HTERT RPE-1 (cell line): ENCODE measurements around the gene JPH2.
"Not testable (repeated sequence)": the region's sequence is repeated elsewhere in the genome, so short reads cannot be mapped to it uniquely, and the experiment has no call there.

Experiments used
- in situ Hi-C: fragments of 300-500 bp; cut with MboI; formaldehyde crosslinking; loops from 4 replicates; pipeline ENCODE4 v1.14.3; 2020; ENCODE audit warnings: low sequenced_read_pairs

Gene JPH2

DNA sequence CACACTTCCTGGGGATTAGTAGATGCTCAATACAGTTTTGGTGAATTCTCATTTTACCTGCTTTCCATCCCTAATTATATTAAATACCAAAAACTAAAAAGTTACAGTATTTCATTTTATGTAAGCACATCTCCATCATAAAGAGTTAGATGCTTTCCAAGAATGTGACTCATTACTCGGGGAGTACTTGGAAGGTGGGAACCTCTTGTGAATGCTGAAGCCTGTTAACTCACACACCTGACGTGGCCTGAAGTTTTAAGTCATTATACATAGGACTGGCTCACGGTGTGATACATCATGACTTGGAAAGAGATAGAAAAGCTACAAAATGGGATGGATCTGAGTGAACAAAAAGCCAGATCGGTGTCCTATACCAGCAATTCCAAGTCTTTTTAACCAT, 25.8 kb upstream of the JPH2 start:
- in situ Hi-C loops: no loop called here

DNA sequence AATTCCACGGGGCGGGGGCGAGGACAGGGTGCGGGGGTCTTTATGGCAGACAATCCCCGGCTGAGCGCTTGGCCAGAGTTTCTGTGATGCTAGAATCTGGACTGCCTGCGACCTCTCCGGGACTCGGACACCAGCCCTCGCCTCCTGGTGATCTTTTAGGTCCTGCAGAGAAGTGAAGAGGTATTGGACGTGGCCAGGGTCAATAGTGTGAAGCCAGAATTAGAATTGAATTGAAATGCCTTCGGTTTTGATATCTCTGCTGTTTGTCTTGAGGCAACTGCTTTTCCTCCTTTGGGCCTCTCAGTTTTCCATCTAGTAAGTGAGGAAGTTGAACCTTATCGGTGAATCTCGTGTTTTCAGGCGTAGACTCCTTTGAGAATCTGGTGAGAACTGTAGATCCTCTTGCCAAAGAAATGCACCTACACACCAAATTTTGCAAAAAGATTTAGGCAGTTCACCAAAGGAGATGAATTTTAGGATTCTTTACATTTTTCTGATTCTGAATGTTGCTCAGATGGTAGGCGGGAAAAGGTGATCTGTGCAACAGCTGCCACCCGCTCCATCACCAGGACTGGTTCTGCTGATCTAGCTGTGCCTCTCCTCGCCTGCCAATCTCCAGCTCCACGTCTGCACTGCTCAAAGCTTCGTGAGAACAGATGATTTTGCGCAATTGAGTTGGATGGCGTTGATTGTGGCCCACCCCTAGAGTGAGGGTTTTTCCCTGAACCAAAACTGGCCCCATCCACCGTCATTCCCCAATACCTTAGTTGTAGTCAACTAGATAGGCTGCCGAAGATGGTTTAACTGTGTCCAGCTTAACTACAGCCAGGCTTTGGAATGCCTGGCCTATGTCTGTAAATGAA, 24.4 kb upstream of the JPH2 start:
- in situ Hi-C loops: no loop called here

DNA sequence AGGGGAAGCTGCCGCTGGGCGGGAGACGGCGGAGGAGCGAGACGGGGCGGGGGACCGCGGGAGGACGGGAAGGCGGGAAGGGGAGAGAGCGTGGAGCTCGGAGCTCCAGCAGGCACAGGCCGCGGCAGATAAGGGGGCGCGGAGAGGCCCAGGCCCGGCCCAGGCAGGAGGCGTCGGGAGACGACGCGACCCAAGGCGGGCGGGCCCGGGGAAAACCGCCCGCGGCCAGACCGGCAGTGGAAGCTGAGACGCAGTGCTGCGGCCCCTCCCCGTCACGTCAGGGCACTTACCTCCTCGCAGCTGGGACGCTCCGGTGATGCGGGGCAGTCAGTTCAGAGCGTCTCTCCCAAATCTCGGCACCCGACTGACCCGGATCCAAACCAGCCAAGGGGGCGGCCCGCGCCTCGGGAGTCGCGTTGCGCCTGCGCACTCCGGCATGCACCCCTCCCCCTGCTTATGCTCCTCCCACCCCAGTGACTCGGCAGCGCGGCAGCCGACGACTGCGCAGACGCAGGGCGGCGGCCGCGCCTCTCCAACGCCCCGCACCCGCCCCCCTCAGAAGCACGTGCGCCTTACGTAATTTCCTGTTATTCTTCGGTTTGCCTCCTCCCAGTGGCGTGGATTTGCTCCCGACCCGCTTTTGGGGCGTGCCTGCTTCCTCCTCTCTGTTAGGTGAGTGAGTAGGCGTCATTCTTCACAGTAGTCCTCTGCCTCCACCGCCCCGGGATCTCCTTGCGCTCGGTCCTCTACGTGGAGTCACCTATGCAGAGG, 23.6 kb upstream of the JPH2 start, which contains the start of gene OSER1:
OSER1 (minus strand) TSS at position 366 of the 771 bp plus-strand sequence. CDS start 3,814 bp downstream, outside the sequence.
- in situ Hi-C loops: no loop called here

DNA sequence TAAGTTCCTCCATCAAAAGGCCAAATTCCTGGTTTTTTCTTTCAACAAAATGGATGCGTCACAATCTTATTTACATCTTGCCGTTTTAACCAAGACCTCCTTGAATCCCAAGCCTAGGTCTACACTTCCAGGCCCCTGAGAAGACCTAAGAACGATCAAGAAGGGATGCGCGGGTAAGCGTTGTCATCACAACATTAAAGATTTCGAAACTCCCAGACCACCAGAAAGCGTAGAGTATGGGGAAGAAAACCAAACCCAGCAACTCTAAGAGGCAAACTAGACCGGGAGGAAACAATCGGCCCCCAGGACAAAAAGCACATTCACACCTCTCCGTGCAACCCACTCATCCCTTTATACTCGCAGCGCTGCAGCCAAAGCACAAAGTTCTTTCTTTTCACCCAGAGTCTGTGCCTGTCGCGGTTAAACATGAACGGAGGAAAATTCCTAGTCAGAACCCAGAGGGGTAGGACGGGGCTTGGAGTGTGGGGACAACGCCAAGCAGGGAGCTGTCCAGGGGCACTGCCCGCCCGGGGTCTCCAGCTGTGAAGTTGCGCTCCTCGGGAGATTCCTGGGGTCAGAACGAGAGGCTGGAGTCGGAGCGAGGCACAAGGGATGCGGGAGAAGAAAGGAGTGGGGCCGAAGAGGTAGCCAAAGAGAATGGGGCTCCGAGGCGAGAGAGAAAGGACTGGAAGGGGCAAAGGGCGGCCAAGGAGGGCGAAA, 22.9 kb upstream of the JPH2 start:
- in situ Hi-C loops: no loop called here

DNA sequence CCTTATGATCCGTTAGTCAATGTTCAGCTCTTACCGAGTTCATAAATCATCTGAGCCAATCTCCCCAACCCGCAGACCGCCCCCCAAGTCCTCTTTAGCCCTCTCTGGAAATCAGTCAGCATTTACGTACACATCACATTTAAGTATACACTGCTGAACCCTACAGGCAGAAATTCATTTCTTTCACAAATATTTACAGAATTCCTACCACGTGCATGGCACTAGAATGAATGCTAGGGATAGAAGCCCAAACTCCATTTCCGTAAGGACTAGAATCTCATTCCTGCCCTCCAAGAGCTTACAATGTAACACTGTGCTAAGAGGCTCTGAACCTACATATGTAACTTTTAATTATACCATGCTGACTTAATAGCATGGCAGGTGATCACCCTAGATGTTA, 21.8 kb upstream of the JPH2 start:
- in situ Hi-C loops: no loop called here

DNA sequence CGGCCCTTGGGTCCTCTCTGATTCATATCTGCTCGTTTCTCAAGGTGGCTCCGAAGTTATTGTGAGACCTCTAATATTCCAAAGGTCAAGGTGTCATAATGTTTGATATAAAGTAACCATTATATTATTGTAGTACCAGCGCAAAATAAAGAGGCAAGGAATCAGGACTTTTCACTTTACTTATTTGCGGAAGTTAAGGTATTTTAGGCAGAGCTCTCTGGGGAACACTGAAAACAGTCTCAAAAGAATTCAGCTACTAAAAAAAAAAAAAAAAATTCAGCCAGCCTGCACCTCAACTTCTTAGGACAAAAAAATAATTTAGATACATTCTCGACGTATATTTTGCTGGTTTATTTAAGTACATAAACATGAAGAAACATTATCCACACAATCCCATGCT, 21.2 kb upstream of the JPH2 start:
- in situ Hi-C loops: no loop called here

DNA sequence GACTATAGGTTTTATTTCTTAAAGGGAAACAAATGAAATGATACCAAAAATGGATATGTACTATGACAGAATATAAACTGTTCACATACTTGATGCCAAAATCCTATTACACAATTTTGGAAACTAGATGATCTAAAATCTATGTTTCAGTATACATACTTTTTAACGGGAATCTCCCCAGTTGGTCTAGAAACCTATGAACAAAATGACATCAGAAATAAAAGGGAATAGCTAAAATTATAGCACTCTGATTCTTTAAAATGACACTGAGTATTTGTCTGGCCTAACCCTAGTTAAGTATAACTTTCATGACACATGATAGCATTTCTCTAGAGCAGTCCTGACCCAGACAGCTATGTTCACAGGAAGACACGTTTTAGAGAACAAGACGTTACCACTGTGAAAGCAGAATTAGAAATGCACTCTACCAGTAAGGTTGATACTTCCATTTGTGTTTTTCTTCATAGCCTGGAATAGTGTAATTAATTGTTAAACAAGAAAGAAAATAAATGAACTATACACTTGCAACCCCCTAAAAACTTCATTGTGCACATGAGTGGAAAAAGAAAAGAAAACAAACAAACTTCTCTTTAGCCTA, 20.2 kb upstream of the JPH2 start:
- in situ Hi-C loops: no loop called here

DNA sequence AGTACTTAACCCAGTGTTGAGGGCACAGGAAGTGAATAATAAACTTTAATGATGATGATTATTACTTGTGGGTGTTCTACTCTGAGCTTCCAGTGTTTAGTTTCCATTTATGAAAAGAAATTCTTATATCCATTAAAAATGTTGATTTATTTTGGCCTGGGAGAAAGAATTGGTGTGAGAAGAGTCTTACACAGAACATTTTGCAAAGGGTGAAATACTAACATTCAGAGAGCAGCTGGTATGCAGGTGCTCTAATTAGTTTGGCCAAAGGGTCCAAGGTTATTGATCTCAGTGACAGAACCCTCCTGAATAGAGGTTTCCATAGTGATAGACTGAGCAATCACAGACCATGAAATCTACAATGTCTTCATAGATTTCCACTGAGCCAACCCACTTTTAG, 19.1 kb upstream of the JPH2 start:
- in situ Hi-C loops: no loop called here

DNA sequence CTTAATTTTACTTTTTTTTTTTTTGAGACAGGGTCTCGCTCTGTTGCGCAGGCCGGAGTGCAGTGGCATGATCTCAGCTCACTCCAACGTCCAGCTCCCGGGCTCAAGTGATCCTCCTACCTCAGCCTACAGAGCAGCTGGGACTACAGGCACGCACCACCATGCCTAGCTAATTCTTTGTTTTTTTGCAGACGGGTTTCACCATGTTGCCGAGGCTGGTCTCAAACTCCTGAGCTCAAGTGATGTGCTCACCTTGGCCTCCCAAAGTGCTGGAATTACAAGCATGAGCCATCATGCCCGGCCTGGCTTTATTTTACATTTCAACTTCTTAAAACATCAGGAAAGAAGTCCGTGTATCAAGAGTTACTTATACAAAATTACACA, 17.8 kb upstream of the JPH2 start:
- in situ Hi-C loops: no loop called here

DNA sequence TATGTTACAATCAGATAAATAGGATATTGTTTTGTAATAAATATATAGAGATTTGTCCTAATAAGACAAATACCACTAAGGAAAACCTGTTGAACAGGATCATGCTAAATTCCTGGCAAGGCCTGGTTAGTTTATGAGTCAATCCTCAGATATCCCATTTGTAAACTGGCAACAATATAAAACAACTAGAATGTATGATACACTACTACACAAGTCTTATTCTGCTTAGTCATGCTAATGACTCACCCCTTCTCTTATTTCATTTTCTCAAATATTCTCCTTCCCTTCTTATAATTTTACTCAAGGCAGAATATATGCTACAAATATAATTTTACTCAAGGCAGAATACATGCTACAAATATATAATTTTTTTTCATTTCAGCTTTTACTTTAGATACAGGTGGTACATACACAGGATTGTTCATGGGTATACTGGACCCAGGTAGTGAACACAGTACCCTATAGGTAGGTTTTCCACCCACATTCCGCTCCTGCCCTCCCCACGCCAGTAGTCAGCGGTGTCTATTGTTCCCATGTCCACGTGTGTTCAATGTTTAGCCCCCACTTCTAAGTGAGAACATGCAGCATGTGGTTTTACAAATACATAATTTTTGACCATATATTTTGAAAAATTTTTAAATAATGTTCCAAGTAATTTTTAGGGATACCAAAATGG, 17.3 kb upstream of the JPH2 start:
- in situ Hi-C loops: no loop called here

DNA sequence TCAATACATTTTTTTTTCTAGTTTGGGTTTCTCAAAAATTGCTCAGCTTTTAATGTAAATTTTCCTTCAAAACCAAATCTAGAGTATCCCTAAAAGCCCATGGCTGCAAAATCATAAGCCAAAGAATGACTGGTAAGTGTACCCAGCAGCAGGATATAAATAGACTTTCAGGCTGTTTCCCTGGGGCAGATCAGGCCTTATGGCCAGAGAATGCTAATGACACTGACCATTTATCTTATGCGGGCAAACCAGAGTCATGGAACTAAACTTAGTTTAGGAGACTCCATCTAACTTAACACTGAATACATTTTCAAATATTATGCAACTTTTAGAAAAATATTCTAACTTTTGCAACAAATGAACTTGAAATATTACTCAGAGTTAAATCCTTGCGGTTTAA, 16.2 kb upstream of the JPH2 start:
- in situ Hi-C loops: no loop called here

DNA sequence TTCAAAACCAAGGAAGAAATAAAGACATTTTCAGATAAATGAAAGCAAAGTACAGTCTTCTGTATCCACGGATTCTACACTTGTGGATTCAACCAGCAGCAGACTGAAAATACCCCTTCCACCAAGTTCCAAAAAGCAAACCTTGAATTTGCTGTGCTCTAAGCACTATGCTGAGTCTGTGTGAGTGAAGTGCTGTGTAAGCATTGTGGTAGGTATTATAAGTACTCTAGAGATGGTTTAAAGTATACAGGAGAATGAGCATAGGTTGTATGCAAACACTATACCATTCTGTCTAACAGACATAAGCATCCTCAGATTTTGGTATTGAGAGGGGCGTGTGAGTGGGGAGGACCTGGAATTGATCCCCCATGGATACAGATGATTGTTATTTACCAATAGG, 14.0 kb upstream of the JPH2 start:
- in situ Hi-C loops: no loop called here

DNA sequence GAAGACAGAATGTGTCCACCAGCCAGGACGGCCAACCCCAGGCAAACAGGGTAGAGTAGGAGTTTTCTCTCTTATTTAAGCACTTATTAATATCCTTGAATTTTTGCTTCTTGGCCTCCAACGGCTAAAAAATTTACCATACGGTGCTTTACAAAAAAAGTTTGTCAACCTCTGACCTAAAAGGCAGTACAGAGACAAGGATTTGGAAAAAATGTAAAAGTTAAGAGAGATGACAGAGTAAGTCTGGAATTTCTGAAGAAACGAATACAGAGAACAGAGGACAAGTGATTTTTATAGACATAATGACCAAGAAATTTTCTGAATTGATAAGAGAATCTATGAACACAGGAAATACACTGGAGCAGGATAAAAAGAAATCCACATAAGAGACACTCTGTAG, 13.4 kb upstream of the JPH2 start:
- in situ Hi-C loops: no loop called here

DNA sequence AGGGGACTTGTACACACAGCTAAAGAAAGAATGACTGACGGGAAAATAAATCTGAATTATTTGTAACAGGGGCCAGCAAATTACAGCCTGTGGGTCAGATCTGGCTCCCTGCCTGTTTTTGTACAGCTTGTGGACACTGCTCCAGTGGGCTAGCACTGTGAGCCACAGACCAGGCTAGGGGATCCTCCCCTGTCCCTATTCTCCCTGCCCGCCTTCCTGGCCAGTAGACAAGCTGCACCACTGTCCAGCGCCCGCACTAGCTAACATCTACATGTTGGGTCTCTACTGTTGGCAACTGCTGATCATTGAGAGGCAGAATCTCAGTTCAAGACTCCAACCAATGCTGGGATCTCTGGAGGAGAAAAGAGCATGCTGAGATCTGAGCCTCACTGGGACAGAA, 12.9 kb upstream of the JPH2 start:
- in situ Hi-C loops: no loop called here

DNA sequence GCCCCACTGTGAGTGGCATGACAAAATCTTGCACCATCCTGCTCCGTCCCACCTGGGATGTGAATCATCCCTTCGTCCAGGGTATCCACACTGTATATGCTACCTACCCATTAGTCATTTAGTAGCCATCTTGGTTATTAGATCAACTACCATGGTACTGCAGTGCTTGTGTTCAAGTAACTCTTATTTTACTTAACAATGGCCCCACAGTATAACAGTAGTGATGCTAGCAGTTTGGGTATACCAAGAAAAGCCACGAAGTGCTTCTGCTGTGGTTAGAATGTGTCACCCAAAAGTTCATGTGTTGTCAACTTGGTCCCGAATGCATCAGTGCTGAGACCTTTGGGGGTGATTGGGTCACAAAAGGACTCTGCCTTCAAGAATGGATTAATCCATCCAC, 11.9 kb upstream of the JPH2 start:
- in situ Hi-C loops: no loop called here

DNA sequence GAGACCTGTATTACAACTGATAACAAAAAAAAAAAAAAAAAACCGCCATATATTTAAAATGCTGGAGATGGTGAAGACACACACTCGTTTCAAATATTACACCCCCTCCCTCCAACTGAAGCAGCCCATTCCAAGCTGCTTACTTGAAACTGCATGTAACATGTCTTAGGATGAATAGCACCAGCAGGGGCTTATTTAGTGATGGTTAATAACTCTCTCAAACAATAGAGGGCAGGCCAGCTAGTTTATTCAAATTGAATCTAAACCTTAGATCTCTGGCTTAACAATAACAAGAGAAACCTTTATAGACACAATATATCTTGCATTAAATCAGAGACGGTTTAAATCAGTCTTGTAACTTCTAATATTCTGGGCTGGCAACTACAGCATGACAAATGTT, 9.3 kb upstream of the JPH2 start:
- in situ Hi-C loops: no loop called here

DNA sequence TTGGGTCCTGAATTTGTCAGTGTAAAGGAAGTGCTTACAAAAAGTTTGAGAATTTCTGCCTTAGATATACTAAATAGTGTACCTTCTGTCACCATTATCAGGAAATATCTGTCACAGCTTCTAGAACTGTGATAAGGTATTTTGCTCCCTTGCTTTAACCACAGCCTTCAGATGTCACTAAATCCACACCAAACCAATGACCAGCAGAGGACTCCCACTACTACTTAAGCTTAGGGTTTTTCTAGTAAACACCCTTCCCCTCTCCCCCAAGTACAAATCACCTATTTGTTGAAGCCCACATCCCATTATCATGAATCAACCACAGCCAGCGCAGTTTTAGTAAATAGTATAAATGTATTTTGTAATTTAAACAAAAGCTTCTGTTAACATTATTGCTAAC, 8.6 kb upstream of the JPH2 start:
- in situ Hi-C loops: no loop called here

DNA sequence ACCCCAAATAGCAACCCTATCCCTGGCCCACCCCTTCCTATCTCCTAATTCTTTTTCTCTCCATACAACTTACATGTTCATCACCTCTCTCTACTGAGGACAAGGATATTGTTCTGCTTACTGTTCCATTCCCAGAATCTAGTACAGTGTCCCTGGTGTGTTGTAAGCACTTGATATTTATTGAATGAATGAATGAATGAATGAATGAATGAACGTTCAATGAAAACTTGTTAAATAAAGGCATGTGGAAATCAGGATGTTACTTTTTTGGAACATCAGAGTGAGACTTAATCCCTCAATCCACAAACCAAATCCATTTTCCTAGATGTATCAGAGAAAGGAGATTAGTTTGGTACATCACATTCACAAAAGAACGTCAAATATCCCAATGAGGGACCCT, 6.8 kb upstream of the JPH2 start:
- in situ Hi-C loops: no loop called here

DNA sequence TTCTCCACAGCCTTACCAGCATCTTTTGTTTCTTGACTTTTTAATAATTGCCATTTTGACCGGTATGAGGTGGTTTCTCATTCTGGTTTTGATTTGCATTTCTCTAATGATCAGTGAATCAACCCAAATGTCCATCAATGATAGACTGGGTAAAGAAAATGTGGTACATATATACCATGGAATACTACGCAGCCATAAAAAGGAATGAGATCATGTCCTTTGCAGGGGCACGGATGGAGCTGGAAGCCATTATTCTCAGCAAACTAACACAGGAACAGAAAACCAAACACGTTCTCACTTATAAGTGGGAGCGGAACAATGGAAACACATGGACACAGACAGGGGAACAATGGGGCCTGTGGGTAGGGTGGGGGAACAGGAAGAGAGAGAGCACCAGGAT, 4.7 kb upstream of the JPH2 start:
- in situ Hi-C loops: not testable (repeated sequence)

DNA sequence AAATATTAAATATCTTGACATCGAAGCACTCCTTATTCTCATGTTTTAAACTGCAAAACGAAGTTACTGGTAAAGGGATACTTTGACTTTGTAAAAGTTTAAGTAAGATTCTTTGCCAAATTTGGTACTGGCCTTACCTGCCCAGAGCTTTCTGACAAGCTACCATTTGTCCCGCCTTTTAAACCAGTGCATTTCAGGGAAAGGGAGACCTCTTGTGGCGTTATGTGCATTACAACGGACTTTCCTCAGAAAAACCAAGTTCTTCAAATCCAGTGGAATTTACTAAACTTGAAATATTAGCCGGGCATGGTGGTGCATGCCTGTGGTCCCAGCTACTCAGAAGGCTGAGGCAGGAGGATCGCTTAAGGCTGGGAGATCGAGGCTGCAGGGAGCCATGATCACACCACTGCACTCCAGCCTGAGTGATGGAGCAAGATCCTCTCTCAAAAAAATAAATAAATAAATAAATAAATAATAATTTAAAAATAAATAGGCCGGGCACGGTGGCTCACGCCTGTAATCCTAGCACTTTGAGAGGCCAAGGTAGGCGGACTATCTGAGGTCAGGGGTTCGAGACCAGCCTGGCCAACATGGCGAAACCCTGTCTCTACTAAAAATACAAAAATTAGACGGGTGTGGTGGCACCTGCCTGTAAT, 3.3 kb upstream of the JPH2 start:
- in situ Hi-C loops: not testable (repeated sequence)
